ENCODE measurements around the gene CCSER1.

CCSER1 gene

DNA sequence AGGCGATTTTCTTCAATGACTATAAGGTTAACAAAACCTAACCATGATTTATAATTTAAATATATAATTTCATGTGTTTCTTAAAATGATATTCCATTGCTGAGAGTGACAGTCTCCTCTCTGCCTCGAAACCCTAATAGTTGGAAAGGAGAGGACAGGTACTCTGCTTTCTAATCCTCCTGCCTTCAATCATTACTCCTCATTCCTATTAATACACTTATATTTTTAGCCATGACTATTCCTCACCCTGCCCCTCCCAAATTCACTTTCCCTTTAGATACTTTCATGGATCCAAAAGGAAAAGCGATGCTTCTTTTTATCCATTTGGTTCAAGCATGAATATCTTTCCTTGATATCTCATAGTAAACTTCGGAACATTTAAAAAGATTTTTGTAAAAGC is 418.2 kb downstream of the CCSER1 start:
- DNase-seq (ENCODE audit: low read depth in 3 of 3): no peak

DNA sequence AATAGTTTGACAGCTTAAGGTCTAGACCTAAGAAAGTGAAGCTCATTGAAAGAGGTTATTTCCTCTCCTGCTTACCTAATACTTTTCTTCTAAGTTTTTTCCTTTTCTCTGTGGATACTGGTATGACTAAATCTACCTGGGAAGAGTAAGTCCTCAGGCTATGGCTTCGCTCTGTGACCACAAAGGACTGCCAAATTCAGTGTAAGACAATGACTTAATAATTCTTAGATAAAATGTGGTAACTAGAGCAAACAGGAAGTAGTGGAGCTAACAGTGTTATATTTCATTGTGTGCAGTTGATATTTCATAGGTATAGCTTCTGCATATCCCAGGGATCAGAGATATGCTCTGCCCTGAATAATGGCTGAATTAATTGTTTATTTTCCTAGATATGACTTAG is 418.9 kb downstream of the CCSER1 start:
- no peak for DNase-seq (ENCODE audit: low read depth in 3 of 3)

DNA sequence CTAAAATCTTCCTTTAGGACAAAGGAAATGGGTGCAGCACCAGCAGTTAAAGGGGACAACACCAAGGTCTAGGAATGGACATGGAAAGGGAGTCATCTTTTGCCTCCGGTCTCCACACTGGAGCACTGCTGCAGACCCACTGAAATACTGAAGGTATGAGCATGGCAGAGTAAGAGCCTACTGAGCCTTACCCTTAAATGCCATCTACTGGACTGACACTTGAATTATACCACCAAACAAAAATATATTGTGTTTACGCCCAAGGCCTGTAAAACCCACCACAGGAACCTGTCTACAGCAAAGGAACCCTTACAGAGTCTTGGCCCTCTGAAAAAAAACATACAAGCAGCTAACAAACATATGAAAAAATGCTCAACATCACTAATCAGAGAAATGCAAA is 443.4 kb downstream of the CCSER1 start:
- no peak for DNase-seq (ENCODE audit: low read depth in 3 of 3)

DNA sequence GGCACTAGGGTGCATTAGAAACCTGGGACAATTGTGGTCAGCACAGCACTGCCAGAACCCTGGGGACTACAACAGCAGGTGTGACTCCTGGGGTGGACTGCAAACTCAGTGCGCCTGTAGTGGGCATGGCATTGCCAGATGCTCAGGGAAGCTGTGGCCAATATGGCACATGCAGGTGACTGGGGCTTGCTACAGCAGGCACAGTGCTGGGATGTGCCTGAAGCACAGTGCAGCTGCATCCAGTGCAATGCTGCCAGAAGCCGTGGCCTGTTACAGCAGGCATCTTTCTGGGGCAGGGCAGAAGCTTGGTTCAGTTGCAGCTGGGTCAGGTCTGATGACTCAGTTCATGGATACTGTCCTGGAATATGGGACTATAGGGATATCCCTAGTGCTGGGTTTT is 445.8 kb downstream of the CCSER1 start:
- no peak for DNase-seq (ENCODE audit: low read depth in 3 of 3)

DNA sequence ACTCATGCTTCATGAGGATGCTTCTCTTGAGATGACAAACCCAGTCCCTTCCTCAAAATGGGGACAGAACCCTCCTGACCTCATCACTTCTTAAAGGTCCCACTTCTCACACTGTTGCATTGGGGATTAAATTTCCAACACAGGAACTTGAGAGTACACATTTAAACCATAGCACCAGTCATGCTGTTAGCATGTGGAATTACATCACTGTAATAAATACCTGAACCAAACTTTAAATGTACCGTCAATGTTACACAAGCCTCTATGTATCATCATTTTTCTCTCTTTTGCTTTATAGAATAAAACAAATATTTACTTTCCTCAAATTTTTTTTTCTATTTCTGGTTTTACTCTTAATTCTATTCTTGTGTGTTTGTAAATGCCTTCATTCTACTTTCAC is 448.2 kb downstream of the CCSER1 start:
- no peak for DNase-seq (ENCODE audit: low read depth in 3 of 3)

DNA sequence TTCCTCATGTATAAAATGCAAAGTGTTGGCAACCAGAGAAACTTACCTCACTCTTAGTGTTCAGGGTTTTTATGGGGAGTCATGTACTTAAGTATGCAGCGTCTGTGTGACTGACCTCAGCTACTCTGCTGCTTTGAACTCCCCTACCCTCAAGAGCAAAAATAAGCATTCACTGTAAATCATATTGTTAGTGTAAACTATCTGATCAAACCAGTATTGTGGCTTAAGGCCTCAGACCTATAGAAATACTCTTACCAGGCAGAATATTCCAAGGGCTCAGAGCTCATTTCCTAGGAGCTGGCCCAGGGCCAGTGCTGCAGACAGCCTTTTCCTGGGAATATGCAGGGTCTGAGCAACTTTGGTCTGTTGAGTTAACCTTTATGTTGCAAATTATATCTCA is 453.1 kb downstream of the CCSER1 start:
- no peak for DNase-seq (ENCODE audit: low read depth in 3 of 3)

DNA sequence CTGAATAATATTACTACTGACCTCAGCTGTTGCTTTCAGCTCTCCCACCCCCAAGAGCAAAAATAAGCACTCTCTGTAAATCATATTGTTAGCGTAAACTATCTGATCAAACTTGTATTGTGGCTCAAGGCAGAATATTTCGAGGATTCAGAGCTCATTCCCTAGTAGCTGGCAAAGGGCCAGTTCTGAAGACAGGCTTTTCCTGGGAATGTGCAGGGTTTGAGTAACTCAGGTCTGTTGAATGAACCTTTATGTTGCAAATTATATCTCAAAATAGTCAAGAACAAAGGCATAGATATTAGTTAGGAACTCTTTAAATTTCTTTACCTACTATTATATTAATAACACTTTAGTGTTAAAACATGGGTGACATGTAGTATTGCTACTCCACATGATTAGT is 454.9 kb downstream of the CCSER1 start:
- DNase-seq (ENCODE audit: low read depth in 3 of 3): no peak

DNA sequence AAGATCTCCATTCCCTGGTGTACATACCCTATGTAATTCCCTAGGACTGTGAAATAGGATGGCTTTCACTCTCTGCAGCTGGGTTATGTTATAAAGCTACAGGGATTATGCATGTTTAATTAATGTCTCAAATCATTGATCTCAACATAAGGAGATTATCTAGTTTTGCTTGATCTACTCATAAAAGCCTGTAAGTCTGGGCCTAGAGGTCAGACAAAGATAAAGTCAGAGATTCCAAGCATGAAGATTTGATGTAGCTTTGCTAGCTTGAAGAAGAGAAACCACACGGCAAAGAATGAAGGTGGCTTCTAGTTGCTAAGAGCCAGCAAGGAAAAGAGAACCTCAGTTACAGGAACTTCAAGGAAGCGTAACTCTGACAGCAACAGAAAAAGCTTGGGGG is 456.9 kb downstream of the CCSER1 start:
- no peak for DNase-seq (ENCODE audit: low read depth in 3 of 3)

DNA sequence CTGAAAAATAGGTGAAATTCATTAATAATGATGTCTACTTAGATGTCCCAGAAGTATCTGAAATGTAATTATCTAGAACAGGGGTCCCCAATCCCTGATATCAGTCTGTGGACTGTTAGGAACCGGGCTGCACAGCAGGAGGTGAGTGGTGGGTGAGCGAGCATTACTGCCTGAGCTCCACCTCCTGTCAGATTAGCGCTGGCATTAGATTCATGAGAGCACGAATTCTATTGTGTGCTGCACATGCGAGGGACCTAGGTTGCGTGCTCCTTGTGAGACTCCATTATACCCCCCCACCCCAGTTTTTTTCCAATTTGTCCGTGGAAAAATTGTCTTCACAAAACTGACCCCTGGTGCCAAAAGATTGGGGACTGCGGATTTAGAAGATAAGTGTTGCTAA is 458.8 kb downstream of the CCSER1 start:
- DNase-seq (ENCODE audit: low read depth in 3 of 3): no peak

DNA sequence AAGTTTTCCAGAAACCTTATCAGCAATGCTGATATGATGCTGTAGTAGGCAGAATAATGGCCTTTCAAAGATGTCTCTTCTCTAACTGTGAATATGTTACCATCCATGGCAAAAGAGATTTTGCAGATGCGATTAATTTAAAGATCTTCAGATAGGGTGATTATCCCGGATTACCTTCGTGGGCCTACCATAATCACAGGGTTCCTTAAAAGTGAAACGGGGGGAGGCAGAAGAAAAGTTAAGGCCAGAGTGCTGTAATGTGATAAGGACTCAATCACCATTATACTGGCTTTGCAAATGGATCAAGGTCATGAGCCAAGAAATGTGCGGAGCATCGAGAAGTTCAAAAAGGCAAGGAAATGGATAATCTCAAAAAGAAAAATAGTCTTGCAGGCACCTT is 459.6 kb downstream of the CCSER1 start:
- DNase-seq (ENCODE audit: low read depth in 3 of 3): no peak

DNA sequence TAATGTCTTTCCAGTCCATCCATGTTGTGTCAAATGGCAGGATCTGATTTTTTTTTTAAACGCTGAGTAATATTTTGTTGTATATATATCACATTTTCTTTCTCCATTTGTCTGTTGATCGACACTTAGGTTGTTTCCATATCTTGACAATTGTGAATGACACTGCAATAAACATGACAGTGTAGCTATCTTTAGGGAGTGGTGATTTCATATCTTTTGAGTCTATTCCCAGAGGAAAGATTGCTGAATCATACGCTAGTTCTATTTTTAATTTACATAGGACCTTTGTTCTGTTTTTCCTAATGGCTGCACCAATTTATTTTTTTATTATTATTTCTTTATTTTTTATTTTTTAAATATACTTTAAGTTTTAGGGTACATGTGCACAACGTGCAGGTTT is 470.7 kb downstream of the CCSER1 start:
- DNase-seq (ENCODE audit: low read depth in 3 of 3): no peak

DNA sequence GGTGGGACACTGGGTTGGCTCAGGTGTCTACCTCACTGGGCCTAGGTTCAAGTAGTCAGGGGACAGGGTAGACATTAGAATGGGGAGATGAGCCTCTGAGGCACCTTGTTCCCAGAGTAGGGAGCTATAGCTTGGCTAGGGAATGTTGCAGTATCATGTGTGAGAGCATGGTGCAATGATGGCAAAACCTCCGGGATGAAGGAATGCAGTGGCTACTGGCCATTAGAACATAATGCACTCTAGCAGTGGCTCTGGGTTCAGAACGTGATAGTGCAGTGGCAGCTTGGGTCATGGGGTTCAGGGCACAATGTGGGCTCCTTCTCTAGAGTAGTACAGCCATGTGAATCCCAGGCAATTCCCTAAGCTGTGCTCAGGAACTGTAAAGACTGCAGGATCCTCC is 471.5 kb downstream of the CCSER1 start:
- DNase-seq (ENCODE audit: low read depth in 3 of 3): no peak

DNA sequence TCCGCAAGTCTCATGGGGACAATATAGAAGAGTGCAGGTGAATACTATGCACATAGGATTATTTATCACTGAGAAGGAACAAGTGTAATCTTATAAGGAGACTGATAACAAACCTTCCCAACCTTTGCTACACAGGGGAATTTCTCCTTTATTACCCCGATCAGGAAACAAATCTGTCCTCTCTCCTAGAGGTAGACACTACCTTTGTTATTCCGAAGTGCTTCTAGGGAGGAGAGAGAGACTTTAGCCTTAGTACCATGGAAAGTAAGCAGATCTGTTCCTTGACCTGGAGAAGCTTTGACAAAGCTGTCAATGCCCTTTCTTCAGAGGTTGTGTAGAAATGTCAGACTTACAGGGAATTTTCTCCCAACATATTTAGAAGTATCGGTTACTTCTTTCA is 475.5 kb downstream of the CCSER1 start:
- no peak for DNase-seq (ENCODE audit: low read depth in 3 of 3)

DNA sequence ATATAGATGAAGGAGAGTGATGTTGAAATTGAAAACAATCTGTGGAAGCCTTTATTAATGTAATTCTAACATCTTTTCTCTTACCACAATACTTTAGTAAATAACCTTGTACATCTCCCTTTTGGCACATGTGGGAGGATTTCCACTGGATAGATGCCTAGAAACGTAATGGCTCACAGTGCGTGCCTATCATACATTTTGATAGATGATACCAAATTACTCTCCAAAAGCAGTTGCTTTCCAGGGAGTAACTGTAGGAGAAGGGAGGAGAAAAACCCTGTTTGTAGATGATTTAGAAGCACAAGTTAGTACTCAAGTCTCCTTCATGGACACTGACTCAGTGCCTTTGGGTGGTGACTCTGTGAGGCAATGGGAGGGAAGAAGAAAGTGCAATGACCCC is 476.3 kb downstream of the CCSER1 start:
- DNase-seq (ENCODE audit: low read depth in 3 of 3): no peak

DNA sequence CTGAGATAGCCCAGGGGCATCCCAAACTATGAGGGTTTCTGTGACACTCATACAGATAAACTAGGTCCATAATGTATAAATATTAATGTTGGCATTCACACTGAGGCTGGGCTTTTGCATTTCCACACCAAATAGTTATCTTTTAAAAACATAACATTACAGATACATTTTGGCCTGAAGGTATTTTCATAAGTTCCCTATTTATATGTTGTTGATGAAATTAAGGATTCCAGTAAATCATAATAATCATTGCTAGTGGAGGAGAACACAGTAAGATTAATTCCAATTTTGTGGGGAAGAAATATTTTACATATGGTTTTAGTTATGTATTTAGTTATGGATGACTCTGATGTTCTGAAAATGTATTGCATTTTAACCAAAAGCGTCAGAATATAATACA is 479.6 kb downstream of the CCSER1 start:
- DNase-seq (ENCODE audit: low read depth in 3 of 3): no peak

DNA sequence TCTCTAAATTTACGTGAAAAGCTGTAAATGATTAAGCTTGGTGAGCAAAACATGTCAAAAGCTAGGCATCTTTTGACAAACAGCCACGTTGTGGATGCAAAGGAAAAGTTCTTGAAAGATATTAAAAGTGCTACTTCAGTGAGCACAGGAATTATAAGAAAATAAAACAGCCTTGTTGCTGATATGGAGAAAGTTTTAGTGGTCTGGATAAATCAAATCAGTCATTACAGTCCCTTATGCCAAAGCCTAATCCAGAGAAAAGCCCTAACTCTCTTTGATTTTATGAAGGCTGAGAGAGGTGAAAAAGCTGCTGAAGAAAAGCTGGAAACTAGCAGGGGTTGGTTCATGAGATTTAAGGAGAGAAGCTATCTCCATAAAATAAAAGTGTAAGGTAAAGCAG is 487.2 kb downstream of the CCSER1 start:
- DNase-seq (ENCODE audit: low read depth in 3 of 3): no peak

DNA sequence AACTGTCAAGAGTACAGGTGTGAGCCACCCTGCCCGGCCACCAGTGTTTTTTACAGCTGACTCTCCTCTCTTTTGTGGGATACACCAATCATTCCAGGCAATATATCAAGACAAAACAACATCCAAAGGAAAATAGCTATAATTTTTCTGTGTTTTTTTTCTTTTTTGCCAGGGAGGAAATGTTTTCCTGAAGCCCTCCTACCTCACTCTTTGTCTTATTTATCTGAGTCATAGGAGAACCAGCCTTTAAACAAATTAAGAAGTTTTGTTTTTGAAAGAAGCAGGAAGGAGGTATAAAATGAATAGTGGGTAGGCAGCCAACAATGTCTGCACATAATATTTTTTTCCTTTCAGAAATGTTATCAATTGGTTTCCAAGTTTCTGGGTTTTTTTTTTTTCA is 493.9 kb downstream of the CCSER1 start:
- DNase-seq (ENCODE audit: low read depth in 3 of 3): no peak

DNA sequence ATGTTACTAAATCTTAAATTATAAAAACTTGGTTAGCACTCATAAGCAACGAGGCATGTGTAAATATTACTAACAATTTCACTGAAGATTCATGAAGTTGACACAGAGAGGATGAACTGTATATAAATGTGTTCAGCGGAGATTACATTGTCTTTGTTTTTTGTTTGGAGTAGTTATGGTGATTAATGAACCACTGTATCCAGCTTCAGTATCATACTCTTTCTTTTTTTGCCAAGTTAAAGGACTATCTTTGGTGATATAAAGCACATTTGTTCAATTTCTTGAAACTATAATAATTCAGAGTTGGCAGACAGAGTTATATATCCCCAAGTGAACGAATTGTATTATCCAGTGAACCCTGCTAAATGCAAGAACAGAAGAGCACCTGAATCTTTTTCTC is 497.6 kb downstream of the CCSER1 start:
- DNase-seq (ENCODE audit: low read depth in 3 of 3): no peak

DNA sequence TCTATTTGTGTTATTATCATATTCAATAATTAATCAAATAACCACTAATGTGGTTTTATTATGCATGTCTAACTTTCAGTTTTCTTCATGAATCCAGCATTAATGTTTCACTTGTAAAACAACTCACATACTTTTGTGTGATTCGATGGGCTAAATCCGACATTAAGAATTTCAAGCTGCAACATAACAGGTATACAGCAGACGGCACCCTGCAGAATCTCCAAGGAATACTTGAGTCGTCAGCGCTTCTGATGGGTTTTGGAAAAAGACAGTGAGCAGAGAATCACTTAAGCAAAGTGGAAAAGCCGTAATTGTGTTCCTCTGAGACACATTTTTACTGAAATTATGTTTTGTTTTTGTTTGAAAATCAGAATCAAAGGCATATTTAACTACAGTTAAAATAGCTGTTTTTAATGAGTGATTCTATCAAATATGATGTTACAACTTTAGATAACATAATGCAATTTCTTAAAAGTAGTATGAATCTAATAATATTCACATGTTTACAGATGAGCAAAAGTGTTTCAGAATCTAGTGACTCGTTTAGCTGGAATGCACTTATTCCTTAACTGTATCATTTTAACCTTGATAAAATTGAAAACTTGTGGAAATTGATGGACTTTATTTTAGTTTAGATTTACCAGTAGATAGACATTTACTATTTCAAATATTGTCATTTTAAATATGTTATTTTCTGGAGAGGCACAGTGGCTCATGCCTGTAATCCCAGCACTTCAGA is 514.8 kb downstream of the CCSER1 start:
- no peak for DNase-seq (ENCODE audit: low read depth in 3 of 3)

DNA sequence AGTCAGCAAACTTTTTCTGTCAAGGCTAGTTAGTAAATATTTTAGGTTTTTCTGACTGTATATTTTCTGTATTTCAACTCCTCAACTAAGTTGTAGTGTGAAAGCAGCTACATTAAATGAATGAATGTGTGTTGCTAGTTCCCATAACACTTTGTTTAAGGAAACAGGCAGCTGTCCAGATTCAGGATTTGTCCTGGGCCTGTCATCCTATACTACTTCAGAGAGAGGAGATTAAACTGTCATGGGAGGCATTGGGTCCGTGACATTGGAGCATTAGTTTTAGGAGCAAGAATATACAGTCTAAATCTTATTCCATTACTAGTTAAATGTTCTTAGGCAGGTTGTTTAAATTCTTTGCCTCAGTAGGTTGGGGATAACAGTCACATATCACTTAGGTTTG is 516.0 kb downstream of the CCSER1 start:
- DNase-seq (ENCODE audit: low read depth in 3 of 3): no peak

DNA sequence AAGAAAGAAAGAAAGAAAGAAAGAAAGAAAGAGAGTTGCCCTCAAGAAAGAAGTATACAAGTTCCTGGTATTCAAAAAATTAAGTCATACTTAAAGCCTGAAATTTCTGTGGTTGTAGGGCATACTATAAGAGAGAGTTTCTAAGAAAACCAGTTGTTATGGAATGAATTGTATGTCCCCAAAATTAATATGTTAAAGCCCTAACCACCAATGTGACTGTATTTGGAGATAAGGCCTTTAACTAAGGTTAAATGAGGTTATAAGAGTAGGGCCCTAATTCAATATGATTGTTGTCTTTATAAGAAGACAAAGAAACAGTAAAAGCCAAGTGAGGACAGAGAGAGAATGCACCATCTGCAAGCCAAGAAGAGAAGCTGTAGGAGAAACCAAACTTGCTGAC is 521.1 kb downstream of the CCSER1 start:
- no peak for DNase-seq (ENCODE audit: low read depth in 3 of 3)

DNA sequence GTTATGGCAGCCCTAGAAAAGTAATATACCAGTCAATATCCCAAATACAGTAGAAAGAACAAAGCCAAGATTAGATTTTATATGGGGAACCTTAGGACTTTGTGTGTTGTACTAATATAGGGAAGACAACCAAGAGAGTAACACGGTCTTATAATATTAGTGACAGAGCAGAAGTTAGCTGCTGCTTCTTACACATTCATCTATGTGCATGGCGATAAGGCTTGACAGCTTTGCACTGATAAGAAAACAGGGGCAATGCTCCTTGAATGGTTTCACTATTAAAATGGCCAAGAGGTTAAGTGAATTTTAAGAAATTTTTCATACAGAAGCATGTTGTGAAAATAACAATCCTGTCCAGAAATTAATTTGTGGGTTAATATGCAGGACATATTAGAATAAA is 521.6 kb downstream of the CCSER1 start:
- no peak for DNase-seq (ENCODE audit: low read depth in 3 of 3)

DNA sequence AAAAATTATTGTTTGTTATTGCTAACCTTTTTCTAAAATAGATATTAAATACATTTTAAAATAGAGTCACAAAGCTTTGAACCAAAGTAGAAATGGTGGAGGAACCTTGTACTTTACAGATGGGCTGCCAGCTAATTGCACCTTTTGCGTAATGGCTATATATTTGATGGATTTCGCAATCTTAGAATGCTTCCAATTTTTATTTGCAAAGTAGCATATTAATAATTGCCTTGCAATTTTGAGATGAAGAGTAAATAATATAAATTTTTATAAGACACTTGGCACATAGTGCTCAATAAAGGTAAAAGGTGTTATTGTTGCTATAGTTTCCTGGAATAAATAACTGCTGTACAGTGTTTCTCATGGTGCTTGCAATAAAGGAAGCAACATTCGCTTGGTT is 533.5 kb downstream of the CCSER1 start:
- no peak for DNase-seq (ENCODE audit: low read depth in 3 of 3)

DNA sequence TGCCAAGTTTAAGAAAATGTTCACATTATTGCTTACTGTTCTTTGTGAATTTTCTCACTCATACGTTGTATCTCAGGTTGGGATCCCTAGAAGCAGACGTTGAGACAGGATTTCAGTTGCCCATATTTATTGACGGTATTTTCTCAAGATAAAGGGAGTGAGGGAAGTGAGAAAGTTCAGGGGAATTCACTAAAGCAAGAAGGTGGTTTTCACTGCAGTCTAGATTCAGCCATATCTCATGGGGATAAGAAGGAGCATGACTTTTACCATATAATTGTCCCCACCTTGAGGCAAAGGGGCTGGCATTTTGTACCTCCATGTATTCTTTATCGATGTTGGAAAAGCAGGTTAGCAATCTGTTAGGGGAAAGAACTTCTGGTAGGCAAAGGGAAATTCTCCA is 543.0 kb downstream of the CCSER1 start:
- DNase-seq (ENCODE audit: low read depth in 3 of 3): no peak

Data from stimulated activated CD4-positive, alpha-beta T cell treated with anti-CD3 and anti-CD28 coated beads, TNF-alpha, amount 100 ng/mL, for 4 hours (primary cell).